Pancreas (tissue), 10 donors: ENCODE data around the gene SYT9. TPM values are rescaled to one million over a fixed set of nuclear protein-coding genes. Genes with fewer than 3 reads are reported as not detected.

Experiments
- ATAC-seq, 4 donors: fragments of 200-7000 bp; cut with Tn5 transposase; one replicate each; pipeline versions ENCODE4 v1.8.0 to v1.9.1; 2020; ENCODE audit warnings: mild to moderate bottlenecking in 4 of 4, moderate library complexity in 4 of 4
- DNase-seq, 6 donors: peaks; one replicate each; pipeline ENCODE4 v3.0.0-alpha.2; 2020
- FAIRE-seq: peaks from 2 replicates; lab custom pipeline; 2012; peaks lifted over from hg19 to GRCh38; lab: Jason Lieb, UNC
- H3K27ac ChIP-seq, 4 donors: fragments of 200-600 bp; sonication (generic); 1 replicate in 3 of 4; 2 replicates in 1 of 4; pipeline versions ENCODE4 v1.5.0 to v1.8.0; 2020
- H3K27me3 ChIP-seq, 4 donors: fragments of 200-600 bp; one replicate each; pipeline ENCODE4 v1.8.0; 2021
- H3K36me3 ChIP-seq, 3 donors: fragments of 200-600 bp; sonication (generic) in 1 of 3; one replicate each; pipeline versions ENCODE4 v1.5.0 to v1.8.0; 2020 to 2021
- H3K4me1 ChIP-seq, 3 donors: fragments of 200-600 bp; one replicate each; pipeline ENCODE4 v1.8.0; 2021
- H3K4me3 ChIP-seq, 4 donors: fragments of 200-600 bp; sonication (generic) in 2 of 4; one replicate each; pipeline versions ENCODE4 v1.5.0 to v1.8.0; 2020 to 2021
- H3K9me3 ChIP-seq, 4 donors: fragments of 200-600 bp; one replicate each; pipeline ENCODE4 v1.8.0; 2021
- WGBS, 2 donors: extraction: QIAGEN DNeasy Blood & Tissue Kit; methylation state at CpG; one replicate each; pipeline ENCODE4 v1.1.7; 2013; 5-methylcytosine and 5-hydroxymethylcytosine counted together
- intact Hi-C, 3 donors: fragments of 100-400 bp; cut with DNase I; formaldehyde crosslinking; loops; one replicate each; pipeline versions ENCODE4 v1.11.1 to v1.14.2; 2022
- polyA plus RNA-seq, 2 donors: library from polyadenylated mRNA; stranded (reverse); fragments of 200-250 nt; gene quantifications; one replicate each; pipeline ENCODE4 v1.2.3, GENCODE V29; 2013
- total RNA-seq, 6 donors: library from RNA; stranded (reverse); fragmentation: NEBNext Ultra II Directional in 4 of 6; extraction: Animal tissue kit (Norgen Biotek cat#: 25700) in 4 of 6; gene quantifications; one replicate each; pipeline versions ENCODE4 v1.2.1 to v1.2.4, GENCODE V29; 2021 to 2023
- TF ChIP-seq, protein P1 (sequence below), 4 donors: fragments of 200-600 bp; sonication (generic) in 3 of 4; IDR thresholded peaks; one replicate each; pipeline versions ENCODE4 v1.5.0 to v1.8.0; 2021; ENCODE audit warnings: antibody characterized with exemption in 4 of 4
- donor health status: healthy with polysubstance abuse.
- donor health status: DM: no; HTN: no; CAD: no; lungs with moderate emphysema.
- donor health status: DM: no; HTN: no; CAD: no.
- donor health status: control.
- donor health status: control.
- donor health status: Bipolar disorder and iron deficiency.
- donor health status: DM: yes; HTN: yes; CAD: no.
- donor health status: DM: no; HTN: no; CAD: no.
- donor health status: DM: no; HTN: no; CAD: no.
- donor health status: DM: yes; HTN: yes; CAD: no.

SYT9 gene
- total and polyA plus RNA-seq, 8 donors = 0.38 to 2.0 (median 1.0) TPM

DNA sequence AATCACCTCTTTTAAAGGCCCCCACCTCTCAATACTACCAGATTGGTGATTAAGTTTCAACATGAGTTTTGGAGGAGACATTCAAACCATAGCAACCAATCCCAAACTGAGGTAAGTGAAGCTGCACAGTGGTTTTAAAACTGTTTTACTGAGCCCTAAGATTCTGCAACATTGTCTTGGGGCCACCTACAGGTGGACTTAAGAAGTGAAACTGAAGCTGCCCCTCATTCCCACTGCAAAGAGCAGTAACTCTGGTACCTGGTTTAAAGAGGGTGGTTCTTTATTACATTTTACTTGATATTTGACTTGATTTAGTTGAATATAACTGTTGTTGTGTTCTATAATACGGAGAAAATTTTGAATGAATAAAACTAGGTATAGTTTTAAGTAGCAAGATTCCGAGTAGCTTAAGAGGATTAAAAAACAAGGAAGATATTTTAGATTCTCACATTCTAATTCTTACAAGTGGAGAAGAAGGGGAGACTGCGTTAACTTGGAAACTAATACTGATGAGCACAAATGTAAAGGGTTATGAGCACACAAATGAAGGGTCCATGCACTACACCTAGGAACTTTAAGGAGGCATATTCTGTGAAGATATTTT lies 26.7 kb downstream of the SYT9 start:
- no peak overlapping the region for H3K4me3 ChIP-seq
- peak in 3 of 4 donors; percentile 45 to 69 (median 68) for ATAC-seq
- no peak overlapping the region for H3K27ac ChIP-seq
- H3K9me3 ChIP-seq = no peaks in the 10 kb centered on the region
- peak in 1 of 6 donors; percentile 25 for DNase-seq
- WGBS, 2 donors = 27 to 54% methylated on average over 3 of the region's 3 CpGs
- TF ChIP-seq, protein P1, sequence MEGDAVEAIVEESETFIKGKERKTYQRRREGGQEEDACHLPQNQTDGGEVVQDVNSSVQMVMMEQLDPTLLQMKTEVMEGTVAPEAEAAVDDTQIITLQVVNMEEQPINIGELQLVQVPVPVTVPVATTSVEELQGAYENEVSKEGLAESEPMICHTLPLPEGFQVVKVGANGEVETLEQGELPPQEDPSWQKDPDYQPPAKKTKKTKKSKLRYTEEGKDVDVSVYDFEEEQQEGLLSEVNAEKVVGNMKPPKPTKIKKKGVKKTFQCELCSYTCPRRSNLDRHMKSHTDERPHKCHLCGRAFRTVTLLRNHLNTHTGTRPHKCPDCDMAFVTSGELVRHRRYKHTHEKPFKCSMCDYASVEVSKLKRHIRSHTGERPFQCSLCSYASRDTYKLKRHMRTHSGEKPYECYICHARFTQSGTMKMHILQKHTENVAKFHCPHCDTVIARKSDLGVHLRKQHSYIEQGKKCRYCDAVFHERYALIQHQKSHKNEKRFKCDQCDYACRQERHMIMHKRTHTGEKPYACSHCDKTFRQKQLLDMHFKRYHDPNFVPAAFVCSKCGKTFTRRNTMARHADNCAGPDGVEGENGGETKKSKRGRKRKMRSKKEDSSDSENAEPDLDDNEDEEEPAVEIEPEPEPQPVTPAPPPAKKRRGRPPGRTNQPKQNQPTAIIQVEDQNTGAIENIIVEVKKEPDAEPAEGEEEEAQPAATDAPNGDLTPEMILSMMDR (IDR thresholded peaks at IDR 0.05) = peak; percentile 27 to 56 (median 52)
- no peaks in the 10 kb centered on the region for H3K4me1 ChIP-seq
- no peaks in the 10 kb centered on the region for H3K27me3 ChIP-seq
- no peaks in the 10 kb centered on the region for H3K36me3 ChIP-seq
- intact Hi-C loops = no loop called here
- no peak for FAIRE-seq

GRCh38 chr11:7279676-7280075 lies 28.0 kb downstream of the SYT9 start:
- Histone ChIP-seq H3K36me3 (no peaks in the 10 kb centered on the region), H3K27ac (no peak overlapping the region), H3K27me3 (no peaks in the 10 kb centered on the region), H3K9me3 (no peaks in the 10 kb centered on the region), H3K4me1 (no peaks in the 10 kb centered on the region), H3K4me3 (no peak overlapping the region)
- ATAC-seq = no peak
- TF ChIP-seq, protein P1 (IDR thresholded peaks at IDR 0.05) = no peak
- no peak for FAIRE-seq
- no peak for DNase-seq
- 24 to 42% methylated on average over 1 of the region's 1 CpG for WGBS, 2 donors
- intact Hi-C loops = no loop called here

DNA sequence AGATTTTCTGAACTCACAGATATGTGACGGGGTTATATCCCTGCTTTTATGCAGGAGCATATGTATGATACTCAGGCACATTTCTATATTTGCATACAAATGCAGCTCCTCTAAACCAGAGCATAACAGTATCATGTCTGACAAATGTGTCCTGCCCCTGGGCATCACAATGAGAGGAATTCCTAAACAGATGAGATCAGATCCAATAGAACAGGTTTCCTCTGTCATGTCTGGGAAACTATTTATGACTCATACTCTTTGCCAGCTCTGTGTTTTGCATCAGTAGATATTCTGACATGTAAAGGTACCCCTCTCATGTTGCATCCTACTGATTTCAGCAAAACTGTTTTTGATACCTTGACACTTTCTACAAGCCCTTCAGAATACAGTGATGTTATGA lies 29.4 kb downstream of the SYT9 start:
- TF ChIP-seq, protein P1 (IDR thresholded peaks at IDR 0.05) = no peak
- no peak overlapping the region for H3K27ac ChIP-seq
- ATAC-seq (peak in 2 of 4 donors; percentile 27 to 47), DNase-seq (no peak), FAIRE-seq (no peak)
- no peaks in the 10 kb centered on the region for H3K27me3 ChIP-seq
- no peaks in the 10 kb centered on the region for H3K36me3 ChIP-seq
- WGBS, 2 donors = 91 to 94% methylated on average over 1 of the region's 1 CpG
- intact Hi-C loops = no loop called here
- H3K4me3 ChIP-seq = no peak overlapping the region
- no peaks in the 10 kb centered on the region for H3K4me1 ChIP-seq
- no peaks in the 10 kb centered on the region for H3K9me3 ChIP-seq

DNA sequence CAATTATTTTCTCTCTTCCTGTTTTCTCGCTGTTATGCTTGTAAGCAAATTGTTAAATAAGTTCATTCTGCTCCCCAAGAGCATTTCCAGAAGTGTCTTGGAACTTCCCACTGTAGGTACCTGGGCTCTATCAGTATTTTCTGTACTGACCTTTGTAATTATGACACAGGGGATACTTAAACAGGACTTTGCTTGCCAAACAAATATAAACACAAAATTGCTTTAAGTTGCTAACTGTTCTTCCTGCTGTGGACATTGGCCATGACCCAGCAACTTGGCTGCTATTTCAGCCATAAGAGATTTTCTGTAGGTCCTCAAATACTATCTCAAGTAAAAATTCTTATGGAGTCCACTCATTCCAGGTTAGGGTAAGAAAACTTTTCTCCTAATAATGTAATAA lies 30.1 kb downstream of the SYT9 start:
- Histone ChIP-seq H3K27ac (no peak overlapping the region), H3K4me3 (no peak overlapping the region), H3K9me3 (no peaks in the 10 kb centered on the region), H3K4me1 (no peaks in the 10 kb centered on the region), H3K36me3 (no peaks in the 10 kb centered on the region), H3K27me3 (no peaks in the 10 kb centered on the region)
- FAIRE-seq (no peak), DNase-seq (no peak), ATAC-seq (no peak)
- 70 to 88% methylated on average over 1 of the region's 1 CpG for WGBS, 2 donors
- TF ChIP-seq, protein P1 (IDR thresholded peaks at IDR 0.05) = no peak
- intact Hi-C loops = no loop called here

GRCh38 chr11:7286178-7286577 lies 34.5 kb downstream of the SYT9 start:
- no peak for FAIRE-seq
- intact Hi-C loops = no loop called here
- no peaks in the 10 kb centered on the region for H3K4me1 ChIP-seq
- 89 to 94% methylated on average over 1 of the region's 1 CpG for WGBS, 2 donors
- no peaks in the 10 kb centered on the region for H3K27me3 ChIP-seq
- no peaks in the 10 kb centered on the region for H3K36me3 ChIP-seq
- TF ChIP-seq, protein P1 (IDR thresholded peaks at IDR 0.05) = no peak
- no peak overlapping the region for H3K4me3 ChIP-seq
- ATAC-seq = no peak
- no peaks in the 10 kb centered on the region for H3K9me3 ChIP-seq
- no peak overlapping the region for H3K27ac ChIP-seq
- no peak for DNase-seq
